ENCODE results near the gene SC5D. TPM values are rescaled to one million over a fixed set of nuclear protein-coding genes. Genes with fewer than 3 reads are reported as not detected.

The SC5D gene
- polyA plus RNA-seq, 2 of the 4 experiments (the other 2 are of a cell fraction): 18.1 to 28.1 TPM

DNA sequence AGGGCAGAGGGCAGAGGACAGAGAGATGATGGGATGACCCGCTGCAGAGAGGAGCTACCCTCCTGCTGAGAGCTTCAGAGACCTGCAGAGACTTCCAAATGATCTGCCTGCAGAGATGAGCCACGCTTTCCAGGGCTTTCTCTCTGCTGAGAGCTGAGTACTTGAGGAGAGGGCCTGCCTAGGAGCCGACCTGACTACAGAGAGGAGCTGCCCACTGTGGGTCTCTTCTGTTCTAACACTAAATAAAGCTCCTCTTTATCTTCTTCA lies 45.9 kb upstream of the SC5D start (continued):
- TF ChIP-seq, protein P1, sequence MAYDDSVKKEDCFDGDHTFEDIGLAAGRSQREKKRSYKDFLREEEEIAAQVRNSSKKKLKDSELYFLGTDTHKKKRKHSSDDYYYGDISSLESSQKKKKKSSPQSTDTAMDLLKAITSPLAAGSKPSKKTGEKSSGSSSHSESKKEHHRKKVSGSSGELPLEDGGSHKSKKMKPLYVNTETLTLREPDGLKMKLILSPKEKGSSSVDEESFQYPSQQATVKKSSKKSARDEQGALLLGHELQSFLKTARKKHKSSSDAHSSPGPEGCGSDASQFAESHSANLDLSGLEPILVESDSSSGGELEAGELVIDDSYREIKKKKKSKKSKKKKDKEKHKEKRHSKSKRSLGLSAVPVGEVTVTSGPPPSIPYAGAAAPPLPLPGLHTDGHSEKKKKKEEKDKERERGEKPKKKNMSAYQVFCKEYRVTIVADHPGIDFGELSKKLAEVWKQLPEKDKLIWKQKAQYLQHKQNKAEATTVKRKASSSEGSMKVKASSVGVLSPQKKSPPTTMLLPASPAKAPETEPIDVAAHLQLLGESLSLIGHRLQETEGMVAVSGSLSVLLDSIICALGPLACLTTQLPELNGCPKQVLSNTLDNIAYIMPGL (CRISPR knock-in tag; IDR thresholded peaks at IDR 0.05; ENCODE audit: borderline replicate concordance): no peak
- no peak for TF ChIP-seq FOXS1 (CRISPR knock-in tag; IDR thresholded peaks at IDR 0.05)
- TF ChIP-seq TP53 (CRISPR knock-in tag; IDR thresholded peaks at IDR 0.05): no peak
- no peak for TF ChIP-seq EP300 (IDR thresholded peaks at IDR 0.05)
- TF ChIP-seq, protein P2, sequence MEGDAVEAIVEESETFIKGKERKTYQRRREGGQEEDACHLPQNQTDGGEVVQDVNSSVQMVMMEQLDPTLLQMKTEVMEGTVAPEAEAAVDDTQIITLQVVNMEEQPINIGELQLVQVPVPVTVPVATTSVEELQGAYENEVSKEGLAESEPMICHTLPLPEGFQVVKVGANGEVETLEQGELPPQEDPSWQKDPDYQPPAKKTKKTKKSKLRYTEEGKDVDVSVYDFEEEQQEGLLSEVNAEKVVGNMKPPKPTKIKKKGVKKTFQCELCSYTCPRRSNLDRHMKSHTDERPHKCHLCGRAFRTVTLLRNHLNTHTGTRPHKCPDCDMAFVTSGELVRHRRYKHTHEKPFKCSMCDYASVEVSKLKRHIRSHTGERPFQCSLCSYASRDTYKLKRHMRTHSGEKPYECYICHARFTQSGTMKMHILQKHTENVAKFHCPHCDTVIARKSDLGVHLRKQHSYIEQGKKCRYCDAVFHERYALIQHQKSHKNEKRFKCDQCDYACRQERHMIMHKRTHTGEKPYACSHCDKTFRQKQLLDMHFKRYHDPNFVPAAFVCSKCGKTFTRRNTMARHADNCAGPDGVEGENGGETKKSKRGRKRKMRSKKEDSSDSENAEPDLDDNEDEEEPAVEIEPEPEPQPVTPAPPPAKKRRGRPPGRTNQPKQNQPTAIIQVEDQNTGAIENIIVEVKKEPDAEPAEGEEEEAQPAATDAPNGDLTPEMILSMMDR (IDR thresholded peaks at IDR 0.05): no peak

DNA sequence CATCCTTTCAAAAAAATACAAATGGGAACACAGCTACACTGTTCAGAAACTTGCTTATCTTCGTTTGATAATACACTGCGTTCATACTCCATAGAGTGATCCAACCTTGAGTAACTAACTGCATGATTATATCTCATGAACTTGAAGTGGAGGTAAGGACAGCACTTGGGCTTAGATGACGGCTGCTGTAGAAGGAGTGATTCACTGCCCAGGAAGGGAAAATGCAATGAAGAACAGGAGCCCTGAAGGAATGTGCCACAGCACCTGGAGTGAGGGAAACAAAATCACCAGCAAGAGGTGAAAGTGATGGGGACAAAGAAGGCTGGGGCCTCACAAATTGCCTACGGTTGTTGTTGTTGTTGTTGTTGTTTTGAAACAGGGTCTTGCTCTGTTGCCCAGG lies 44.1 kb upstream of the SC5D start:
- ChIA-PET POLR2A (no interaction called here), CTCF (interaction anchor here (0.9 kb wide), 1 partner anchor 344 kb away, joined by 7 read pairs; no protein-coding TSS in a partner anchor)
- Histone ChIP-seq H3K27ac (no peak overlapping the region), H3K4me3 (no peak overlapping the region), H3K4me1 (no peaks in the 10 kb centered on the region), H3K9me3 (no peaks in the 10 kb centered on the region), H3K4me2 (no peak overlapping the region)
- FAIRE-seq: no peak
- TF ChIP-seq CBX8 (IDR thresholded peaks at IDR 0.05) (no peak), EP300 (IDR thresholded peaks at IDR 0.05) (no peak), SREBF2 (IDR thresholded peaks at IDR 0.05) (no peak), ZFP36 (IDR thresholded peaks at IDR 0.05; ENCODE audit: borderline replicate concordance, partially characterized antibody) (no peak), JUNB (IDR thresholded peaks at IDR 0.05) (no peak), PHF8 (IDR thresholded peaks at IDR 0.05; ENCODE audit: borderline replicate concordance, low read depth) (no peak), ESRRA (IDR thresholded peaks at IDR 0.05; ENCODE audit: borderline replicate concordance, low read length) (no peak), HOXA7 (CRISPR knock-in tag; IDR thresholded peaks at IDR 0.05) (no peak), RCOR1 (IDR thresholded peaks at IDR 0.05; ENCODE audit: low read depth, low read length) (no peak), TFCP2L1 (CRISPR knock-in tag; IDR thresholded peaks at IDR 0.05) (no peak), GATA3 (IDR thresholded peaks at IDR 0.05; ENCODE audit: borderline replicate concordance) (no peak), FOXS1 (CRISPR knock-in tag; IDR thresholded peaks at IDR 0.05) (no peak), ZSCAN20 (CRISPR knock-in tag; IDR thresholded peaks at IDR 0.05) (no peak), ZNF302 (CRISPR knock-in tag; IDR thresholded peaks at IDR 0.05) (no peak), RNF2 (IDR thresholded peaks at IDR 0.05; ENCODE audit: borderline replicate concordance, low read depth) (no peak), CHD4 (IDR thresholded peaks at IDR 0.05; ENCODE audit: borderline replicate concordance) (no peak), RARB (CRISPR knock-in tag; IDR thresholded peaks at IDR 0.05) (no peak), NPAS2 (CRISPR knock-in tag; IDR thresholded peaks at IDR 0.05; ENCODE audit: borderline replicate concordance) (no peak)
- TF ChIP-seq, protein P3, sequence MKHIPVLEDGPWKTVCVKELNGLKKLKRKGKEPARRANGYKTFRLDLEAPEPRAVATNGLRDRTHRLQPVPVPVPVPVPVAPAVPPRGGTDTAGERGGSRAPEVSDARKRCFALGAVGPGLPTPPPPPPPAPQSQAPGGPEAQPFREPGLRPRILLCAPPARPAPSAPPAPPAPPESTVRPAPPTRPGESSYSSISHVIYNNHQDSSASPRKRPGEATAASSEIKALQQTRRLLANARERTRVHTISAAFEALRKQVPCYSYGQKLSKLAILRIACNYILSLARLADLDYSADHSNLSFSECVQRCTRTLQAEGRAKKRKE (CRISPR knock-in tag; IDR thresholded peaks at IDR 0.05; ENCODE audit: low read depth): no peak
- TF ChIP-seq, protein P4, sequence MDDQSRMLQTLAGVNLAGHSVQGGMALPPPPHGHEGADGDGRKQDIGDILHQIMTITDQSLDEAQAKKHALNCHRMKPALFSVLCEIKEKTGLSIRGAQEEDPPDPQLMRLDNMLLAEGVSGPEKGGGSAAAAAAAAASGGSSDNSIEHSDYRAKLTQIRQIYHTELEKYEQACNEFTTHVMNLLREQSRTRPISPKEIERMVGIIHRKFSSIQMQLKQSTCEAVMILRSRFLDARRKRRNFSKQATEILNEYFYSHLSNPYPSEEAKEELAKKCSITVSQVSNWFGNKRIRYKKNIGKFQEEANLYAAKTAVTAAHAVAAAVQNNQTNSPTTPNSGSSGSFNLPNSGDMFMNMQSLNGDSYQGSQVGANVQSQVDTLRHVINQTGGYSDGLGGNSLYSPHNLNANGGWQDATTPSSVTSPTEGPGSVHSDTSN (IDR thresholded peaks at IDR 0.05): no peak
- no peak; a peak in 1 of 6 replicates for ATAC-seq
- no peak for DNase-seq (ENCODE audit: low read depth in 1 of 2, low spot score in 1 of 2)
- WGBS (ENCODE audit: missing lambda C conversion rate): 46% methylated on average over 4 of the region's 4 CpGs
